PC-3 (cell line): ENCODE results near the gene FAXDC2. TPM values are rescaled to one million over a fixed set of nuclear protein-coding genes. Genes with fewer than 3 reads are reported as not detected.

ENCODE experiments used
- ATAC-seq: fragments of 200-7000 bp; cut with Tn5 transposase; 2 replicates; pipeline ENCODE4 v1.9.1; 2020; ENCODE audit warnings: mild to moderate bottlenecking, moderate library complexity
- BruUV-seq: library from RNA; stranded (reverse); fragments of 400-500 nt; replicated peaks from 2 replicates; lab custom pipeline; 2021; lab: Mats Ljungman, UMichigan
- CTCF ChIA-PET: fragments of 300-600 bp; sonication (Branson Sonifier 250); formaldehyde crosslinking; loops from one replicate; lab custom pipeline; 2022; ENCODE audit warnings: antibody characterized with exemption; lab: Charles Lee
- POLR2A ChIA-PET: fragments of 300-600 bp; sonication (Branson Sonifier 250); formaldehyde crosslinking; loops from one replicate; lab custom pipeline; 2022; ENCODE audit warnings: antibody characterized with exemption; ENCODE audit not compliant: unreplicated experiment; lab: Charles Lee
- DNase-seq: peaks from one replicate; pipeline ENCODE4 v3.0.0-alpha.2; 2015
- H2AFZ ChIP-seq: fragments of 300-600 bp; sonication (generic); 2 replicates; pipeline ENCODE4 v1.6.0; 2016; ENCODE audit warnings: antibody characterized with exemption, low read length
- H3F3A ChIP-seq: fragments of 300-600 bp; sonication (generic); one replicate; pipeline ENCODE4 v1.6.0; 2017; ENCODE audit warnings: antibody characterized with exemption, low read length, control low read depth, mild to moderate bottlenecking; ENCODE audit not compliant: unreplicated experiment
- H3K27ac ChIP-seq: fragments of 300-600 bp; sonication (generic); 2 replicates; pipeline ENCODE4 v1.5.1; 2016; ENCODE audit warnings: mild to moderate bottlenecking, low read length
- H3K27me3 ChIP-seq: fragments of 300-600 bp; sonication (generic); 2 replicates; pipeline ENCODE4 v1.6.1; 2016; ENCODE audit warnings: low read length, mixed read lengths
- H3K36me3 ChIP-seq: fragments of 300-600 bp; sonication (generic); 2 replicates; pipeline ENCODE4 v1.6.1; 2016; ENCODE audit warnings: low read depth, mixed run types, low read length, mixed read lengths
- H3K4me1 ChIP-seq: fragments of 300-600 bp; sonication (generic); 2 replicates; pipeline ENCODE4 v1.5.1; 2016; ENCODE audit warnings: low read length; ENCODE audit not compliant: insufficient read depth
- H3K4me2 ChIP-seq: fragments of 300-600 bp; sonication (generic); 2 replicates; pipeline ENCODE4 v1.6.0; 2016; ENCODE audit warnings: low read length
- H3K4me3 ChIP-seq: fragments of 300-600 bp; sonication (generic); 2 replicates; pipeline ENCODE4 v1.5.1; 2016; ENCODE audit warnings: mild to moderate bottlenecking, low read length, mixed read lengths
- H3K79me2 ChIP-seq: fragments of 300-600 bp; sonication (generic); 2 replicates; pipeline ENCODE4 v1.6.1; 2017; ENCODE audit warnings: low read length, mixed read lengths
- H3K9ac ChIP-seq: fragments of 300-600 bp; sonication (generic); 2 replicates; pipeline ENCODE4 v1.6.0; 2016; ENCODE audit warnings: mild to moderate bottlenecking, low read length
- H3K9me2 ChIP-seq: fragments of 300-600 bp; sonication (generic); replicated peaks from 2 replicates; pipeline ENCODE4 v1.6.1; 2016; ENCODE audit warnings: mixed run types, low read length, mixed read lengths
- H3K9me3 ChIP-seq: fragments of 300-600 bp; sonication (generic); 2 replicates; pipeline ENCODE4 v1.6.1; 2016; ENCODE audit warnings: low read length, mixed read lengths
- H4K20me1 ChIP-seq: fragments of 300-600 bp; sonication (generic); 2 replicates; pipeline ENCODE4 v1.6.1; 2016; ENCODE audit warnings: low read length, mixed read lengths
- EZH2 ChIP-seq: fragments of 300-600 bp; sonication (generic); IDR thresholded peaks from one replicate; pipeline ENCODE4 v1.6.1; 2017; ENCODE audit warnings: antibody characterized with exemption, mild to moderate bottlenecking, low read length; ENCODE audit not compliant: unreplicated experiment
- EZH2phosphoT487 ChIP-seq: fragments of 300-600 bp; sonication (generic); IDR thresholded peaks from 2 replicates; pipeline ENCODE4 v1.6.1; 2018; ENCODE audit warnings: mild to moderate bottlenecking, antibody characterized with exemption, low read length, borderline replicate concordance
- intact Hi-C: fragments of 100-400 bp; cut with micrococcal nuclease; formaldehyde crosslinking; loops from 2 replicates; pipeline ENCODE4 v1.9.0; 2023
- total RNA-seq: library from RNA; depleted of rRNA; stranded (reverse); fragments of >200 nt; gene quantifications from 2 replicates; pipeline ENCODE4 v1.2.3, GENCODE V29; 2014
- TF ChIP-seq, protein P1 (sequence below): fragments of 300-600 bp; sonication (generic); conservative IDR thresholded peaks from 2 replicates; pipeline ENCODE4 v1.5.1; 2017; ENCODE audit warnings: antibody characterized with exemption, low read depth, mild to moderate bottlenecking, low read length

FAXDC2 gene
- total RNA-seq, 1 experiment from 2014 or later = not detected

DNA sequence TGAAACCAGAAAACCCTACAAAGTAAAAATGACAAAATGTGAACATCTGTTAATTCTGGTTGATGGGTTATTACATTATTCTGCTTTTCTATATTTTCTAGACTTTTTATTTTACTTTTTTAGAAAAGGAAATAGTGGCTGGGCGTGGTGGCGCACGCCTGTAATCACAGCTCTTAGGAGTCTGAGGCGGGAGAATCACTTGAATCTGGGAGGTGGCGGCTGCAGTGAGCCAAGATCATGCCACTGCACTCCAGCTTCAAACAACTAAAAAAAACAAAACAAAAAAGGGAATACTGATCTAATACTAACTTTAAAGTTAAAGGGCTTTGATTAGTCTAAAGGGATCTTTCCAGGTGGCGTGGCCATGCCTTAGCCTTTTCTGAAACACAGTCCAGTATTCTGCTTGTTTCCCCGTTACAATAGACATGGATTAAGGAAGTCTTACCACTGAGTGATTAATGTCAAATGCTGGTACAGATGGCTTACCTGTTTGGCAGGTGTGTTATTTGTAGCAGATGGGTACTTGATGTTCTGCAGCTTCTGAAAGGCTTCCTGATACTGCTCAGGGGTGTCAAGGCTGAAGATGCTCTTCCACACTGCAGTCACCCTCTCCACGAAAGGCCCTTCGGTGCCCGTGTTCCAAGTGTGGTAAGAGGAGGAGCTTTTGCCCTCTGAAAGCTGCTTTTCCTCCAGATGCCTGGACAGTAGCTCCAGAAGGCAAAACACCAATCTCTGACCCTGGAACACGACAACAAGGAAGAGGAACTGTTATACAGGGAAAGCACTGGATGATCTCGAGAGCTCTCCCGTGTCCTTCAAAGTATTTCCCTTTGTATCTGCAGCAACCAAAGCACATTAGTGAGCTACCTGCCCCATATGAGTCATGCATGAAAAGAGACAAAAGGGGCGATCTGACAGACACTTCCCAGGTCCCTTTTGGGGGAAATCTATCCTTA is 45.5 kb upstream of the FAXDC2 start:
- Histone ChIP-seq H3K4me3 (no peak overlapping the region), H3K4me2 (no peak overlapping the region), H3K9me2 (no peaks in the 10 kb centered on the region), H2AFZ (no peak overlapping the region), H3K4me1 (no peaks in the 10 kb centered on the region), H3K36me3 (peaks cover 38% of the 10 kb centered on the region), H3K27ac (no peak overlapping the region), H3K27me3 (no peaks in the 10 kb centered on the region), H4K20me1 (no peaks in the 10 kb centered on the region), H3F3A (no peaks in the 10 kb centered on the region), H3K9ac (no peak overlapping the region), H3K79me2 (no peaks in the 10 kb centered on the region), H3K9me3 (no peaks in the 10 kb centered on the region)
- intact Hi-C loops = no loop called here
- no peak for ATAC-seq
- no peak for DNase-seq
- POLR2A ChIA-PET = no interaction called here
- TF ChIP-seq EZH2 = no peak
- no peak for TF ChIP-seq EZH2phosphoT487
- TF ChIP-seq, protein P1, sequence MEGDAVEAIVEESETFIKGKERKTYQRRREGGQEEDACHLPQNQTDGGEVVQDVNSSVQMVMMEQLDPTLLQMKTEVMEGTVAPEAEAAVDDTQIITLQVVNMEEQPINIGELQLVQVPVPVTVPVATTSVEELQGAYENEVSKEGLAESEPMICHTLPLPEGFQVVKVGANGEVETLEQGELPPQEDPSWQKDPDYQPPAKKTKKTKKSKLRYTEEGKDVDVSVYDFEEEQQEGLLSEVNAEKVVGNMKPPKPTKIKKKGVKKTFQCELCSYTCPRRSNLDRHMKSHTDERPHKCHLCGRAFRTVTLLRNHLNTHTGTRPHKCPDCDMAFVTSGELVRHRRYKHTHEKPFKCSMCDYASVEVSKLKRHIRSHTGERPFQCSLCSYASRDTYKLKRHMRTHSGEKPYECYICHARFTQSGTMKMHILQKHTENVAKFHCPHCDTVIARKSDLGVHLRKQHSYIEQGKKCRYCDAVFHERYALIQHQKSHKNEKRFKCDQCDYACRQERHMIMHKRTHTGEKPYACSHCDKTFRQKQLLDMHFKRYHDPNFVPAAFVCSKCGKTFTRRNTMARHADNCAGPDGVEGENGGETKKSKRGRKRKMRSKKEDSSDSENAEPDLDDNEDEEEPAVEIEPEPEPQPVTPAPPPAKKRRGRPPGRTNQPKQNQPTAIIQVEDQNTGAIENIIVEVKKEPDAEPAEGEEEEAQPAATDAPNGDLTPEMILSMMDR = no peak
- BruUV-seq = no TSS peak
- CTCF ChIA-PET = no interaction called here

DNA sequence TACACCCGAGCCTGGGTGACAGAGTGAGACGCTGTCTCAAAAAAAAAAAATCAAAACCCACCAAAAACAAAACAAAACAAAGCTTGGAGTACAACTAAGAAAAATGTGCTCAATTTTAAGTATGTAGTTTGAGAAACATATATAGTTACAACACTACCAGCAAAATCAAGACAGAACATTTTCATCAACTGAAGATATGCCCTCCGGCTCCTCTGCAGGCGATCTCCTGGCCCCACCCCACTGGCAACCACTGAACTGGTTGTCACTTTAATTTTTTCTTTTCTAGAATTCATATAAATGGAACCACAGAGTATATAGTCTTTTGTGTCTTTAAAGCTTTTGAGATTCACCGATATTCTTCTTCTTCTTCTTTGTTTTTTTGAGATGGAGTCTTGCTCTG is 43.0 kb upstream of the FAXDC2 start:
- no peaks in the 10 kb centered on the region for H3K4me1 ChIP-seq
- no peaks in the 10 kb centered on the region for H3K9me2 ChIP-seq
- no peak overlapping the region for H3K4me3 ChIP-seq
- H3K4me2 ChIP-seq = no peak overlapping the region
- no peak overlapping the region for H3K9ac ChIP-seq
- H3K9me3 ChIP-seq = no peaks in the 10 kb centered on the region
- no peaks in the 10 kb centered on the region for H3K79me2 ChIP-seq
- no peak for DNase-seq
- H3K27me3 ChIP-seq = no peaks in the 10 kb centered on the region
- BruUV-seq = no TSS peak
- H3K36me3 ChIP-seq = peaks cover 36% of the 10 kb centered on the region
- H3K27ac ChIP-seq = no peak overlapping the region
- H3F3A ChIP-seq = no peaks in the 10 kb centered on the region
- TF ChIP-seq EZH2 (no peak), EZH2phosphoT487 (no peak)
- TF ChIP-seq, protein P1 = no peak
- ChIA-PET CTCF (no interaction called here), POLR2A (no interaction called here)
- H4K20me1 ChIP-seq = no peaks in the 10 kb centered on the region
- no peak overlapping the region for H2AFZ ChIP-seq
- intact Hi-C loops = no loop called here
- ATAC-seq = no peak

DNA sequence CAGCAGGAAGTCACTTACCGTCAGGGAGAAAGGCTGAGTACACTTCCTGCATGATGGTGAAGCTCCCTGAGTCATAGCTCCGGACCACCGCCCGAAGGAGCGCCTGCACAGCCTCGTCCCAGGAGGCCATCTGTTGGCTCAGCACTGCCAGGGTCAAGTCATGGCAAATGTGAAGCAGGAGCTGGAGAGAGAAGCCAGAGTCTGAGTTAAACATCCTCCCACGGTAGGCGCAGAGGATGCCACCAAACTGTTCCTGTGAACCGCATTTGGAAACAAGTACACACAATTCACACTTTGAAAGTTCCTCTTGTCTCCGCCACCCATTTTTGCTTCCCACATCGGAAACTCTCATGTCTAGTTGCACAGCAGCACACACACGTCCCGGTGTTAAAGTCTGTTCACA is 42.0 kb upstream of the FAXDC2 start:
- ATAC-seq (no peak), DNase-seq (no peak)
- H3K4me1 ChIP-seq = no peaks in the 10 kb centered on the region
- H3K27ac ChIP-seq = no peak overlapping the region
- TF ChIP-seq, protein P1 = no peak
- TF ChIP-seq EZH2phosphoT487 (no peak), EZH2 (no peak)
- H3K27me3 ChIP-seq = no peaks in the 10 kb centered on the region
- H3K9ac ChIP-seq = no peak overlapping the region
- no TSS peak for BruUV-seq
- no peak overlapping the region for H2AFZ ChIP-seq
- CTCF ChIA-PET = no interaction called here
- no peaks in the 10 kb centered on the region for H3K9me2 ChIP-seq
- no peak overlapping the region for H3K4me2 ChIP-seq
- POLR2A ChIA-PET = no interaction called here
- H3K9me3 ChIP-seq = no peaks in the 10 kb centered on the region
- H3F3A ChIP-seq = no peaks in the 10 kb centered on the region
- intact Hi-C loops = no loop called here
- H3K36me3 ChIP-seq = peaks cover 43% of the 10 kb centered on the region
- no peaks in the 10 kb centered on the region for H4K20me1 ChIP-seq
- H3K79me2 ChIP-seq = no peaks in the 10 kb centered on the region
- no peak overlapping the region for H3K4me3 ChIP-seq
